Right lobe of liver (tissue), 6 donors: Measurements from ENCODE around the gene PPM1H. TPM values are rescaled to one million over a fixed set of nuclear protein-coding genes. Genes with fewer than 3 reads are reported as not detected.

Experiments used
- ATAC-seq, 4 donors: fragments of 200-7000 bp; cut with Tn5 transposase; one replicate each; pipeline ENCODE4 v1.9.1; 2020; ENCODE audit warnings: mild to moderate bottlenecking in 4 of 4, moderate library complexity in 4 of 4
- DNase-seq, 3 donors: peaks; one replicate each; pipeline ENCODE4 v3.0.0-alpha.2; 2020
- H3K27ac ChIP-seq, 3 donors: fragments of 200-600 bp; one replicate each; pipeline ENCODE4 v1.8.0; 2022
- H3K27me3 ChIP-seq, 2 donors: fragments of 200-600 bp; one replicate each; pipeline ENCODE4 v1.8.0; 2022
- H3K36me3 ChIP-seq, 4 donors: fragments of 200-600 bp; sonication (generic) in 1 of 4; one replicate each; pipeline versions ENCODE4 v1.5.1 to v1.8.0; 2017 to 2022; ENCODE audit warnings: control low read depth in 1 of 4
- H3K4me1 ChIP-seq, 4 donors: fragments of 200-600 bp; sonication (generic) in 1 of 4; one replicate each; pipeline versions ENCODE4 v1.5.1 to v1.8.0; 2017 to 2022; ENCODE audit warnings: control low read depth in 1 of 4
- H3K4me3 ChIP-seq, 3 donors: fragments of 200-600 bp; one replicate each; pipeline ENCODE4 v1.8.0; 2022
- H3K9me3 ChIP-seq, 4 donors: fragments of 200-600 bp; sonication (generic) in 1 of 4; one replicate each; pipeline versions ENCODE4 v1.5.1 to v1.8.0; 2017 to 2022; ENCODE audit warnings: control low read depth in 1 of 4
- CTCF ChIP-seq, 4 donors: fragments of 200-600 bp in 3 of 4; fragments of 450-650 bp in 1 of 4; IDR thresholded peaks; one replicate each; pipeline versions ENCODE4 v1.5.1 to v1.8.0; 2016 to 2022; ENCODE audit warnings: antibody characterized with exemption in 4 of 4, mild to moderate bottlenecking in 2 of 4
- POLR2A ChIP-seq: fragments of 450-650 bp; IDR thresholded peaks from one replicate; pipeline ENCODE4 v1.6.1; 2017; ENCODE audit warnings: antibody characterized with exemption, mild to moderate bottlenecking
- WGBS: methylation state at CpG from one replicate; pipeline ENCODE4 v1.1.6; 2018; ENCODE audit warnings: low coverage, low lambda C conversion rate; ENCODE audit not compliant: insufficient coverage; ENCODE audit errors: missing lambda C conversion rate; 5-methylcytosine and 5-hydroxymethylcytosine counted together
- intact Hi-C, 2 donors: fragments of 100-400 bp; cut with DNase I; formaldehyde crosslinking; loops; one replicate each; pipeline versions ENCODE4 v1.11.2 to v1.14.1; 2022
- total RNA-seq, 6 experiments: library from RNA; depleted of rRNA in 2 of 6; stranded (reverse); fragments of >200 nt in 2 of 6; fragmentation: NEBNext Ultra II Directional in 3 of 6; extraction: Animal tissue kit (Norgen Biotek cat#: 25700) in 3 of 6; gene quantifications; one replicate each; pipeline versions ENCODE4 v1.1.0 to v1.2.4, GENCODE V29; 2016 to 2023
- donor health status: DM: no; HTN: yes; CAD: no.
- donor health status: DM: no; HTN: no; CAD: no.
- donor health status: DM: no; HTN: no; CAD: no.
- donor health status: DM: no; HTN: yes; CAD: no.
- donor health status: DM: no; HTN: yes; CAD: no.

The PPM1H gene
- total RNA-seq, 6 experiments from 2014 or later = 3.8 to 9.2 (median 6.5) TPM

GRCh38 chr12:62832558-62832957, 102.4 kb downstream of the PPM1H start:
- WGBS = 86% methylated on average over 3 of the region's 3 CpGs

GRCh38 chr12:62832027-62832426, 102.9 kb downstream of the PPM1H start:
- Histone ChIP-seq H3K4me3 (no peak overlapping the region), H3K9me3 (no peaks in the 10 kb centered on the region), H3K27me3 (no peaks in the 10 kb centered on the region), H3K4me1 (no peaks in the 10 kb centered on the region), H3K36me3 (no peaks in the 10 kb centered on the region), H3K27ac (no peak overlapping the region)
- DNase-seq (no peak), ATAC-seq (no peak)
- intact Hi-C loops = no loop called here
- WGBS = no CpG with 5 or more reads among the region's 7 CpGs
- TF ChIP-seq CTCF (IDR thresholded peaks at IDR 0.05) = no peak
- TF ChIP-seq POLR2A = no peak

More at GRCh38 chr12:62832558-62832957, 102.4 kb downstream of the PPM1H start:
- DNase-seq = no peak
- H3K27me3 ChIP-seq = no peaks in the 10 kb centered on the region
- intact Hi-C loops = no loop called here
- no peaks in the 10 kb centered on the region for H3K36me3 ChIP-seq
- no peak for ATAC-seq
- H3K4me1 ChIP-seq = no peaks in the 10 kb centered on the region
- H3K4me3 ChIP-seq = no peak overlapping the region
- TF ChIP-seq POLR2A (no peak), CTCF (IDR thresholded peaks at IDR 0.05) (no peak)
- H3K9me3 ChIP-seq = no peaks in the 10 kb centered on the region
- H3K27ac ChIP-seq = no peak overlapping the region

- intact Hi-C loops = no loop called here
- 61% methylated on average over 2 of the region's 2 CpGs for WGBS
- H3K27me3 ChIP-seq = no peaks in the 10 kb centered on the region
- TF ChIP-seq POLR2A (no peak), CTCF (IDR thresholded peaks at IDR 0.05) (no peak)
- no peaks in the 10 kb centered on the region for H3K9me3 ChIP-seq
- no peak for DNase-seq
- no peak overlapping the region for H3K4me3 ChIP-seq
- ATAC-seq = no peak
- H3K27ac ChIP-seq = no peak overlapping the region
- H3K4me1 ChIP-seq = no peaks in the 10 kb centered on the region
- H3K36me3 ChIP-seq = no peaks in the 10 kb centered on the region
These were observed 107.1 kb downstream of the PPM1H start for GRCh38 chr12:62827855-62828254.

GRCh38 chr12:62827042-62827441, 107.9 kb downstream of the PPM1H start:
- 96% methylated on average over 2 of the region's 2 CpGs for WGBS
- no peak overlapping the region for H3K4me3 ChIP-seq
- no peak for TF ChIP-seq CTCF (IDR thresholded peaks at IDR 0.05)
- no peak for TF ChIP-seq POLR2A
- DNase-seq (no peak), ATAC-seq (no peak)
- intact Hi-C loops = no loop called here
- H3K36me3 ChIP-seq = no peaks in the 10 kb centered on the region
- H3K9me3 ChIP-seq = no peaks in the 10 kb centered on the region
- no peak overlapping the region for H3K27ac ChIP-seq
- H3K4me1 ChIP-seq = no peaks in the 10 kb centered on the region
- H3K27me3 ChIP-seq = no peaks in the 10 kb centered on the region
